Measurements from ENCODE around the gene RNF151.
"Not testable (repeated sequence)": the region's sequence is repeated elsewhere in the genome, so short reads cannot be mapped to it uniquely, and the experiment has no call there.

RNF151 gene

DNA sequence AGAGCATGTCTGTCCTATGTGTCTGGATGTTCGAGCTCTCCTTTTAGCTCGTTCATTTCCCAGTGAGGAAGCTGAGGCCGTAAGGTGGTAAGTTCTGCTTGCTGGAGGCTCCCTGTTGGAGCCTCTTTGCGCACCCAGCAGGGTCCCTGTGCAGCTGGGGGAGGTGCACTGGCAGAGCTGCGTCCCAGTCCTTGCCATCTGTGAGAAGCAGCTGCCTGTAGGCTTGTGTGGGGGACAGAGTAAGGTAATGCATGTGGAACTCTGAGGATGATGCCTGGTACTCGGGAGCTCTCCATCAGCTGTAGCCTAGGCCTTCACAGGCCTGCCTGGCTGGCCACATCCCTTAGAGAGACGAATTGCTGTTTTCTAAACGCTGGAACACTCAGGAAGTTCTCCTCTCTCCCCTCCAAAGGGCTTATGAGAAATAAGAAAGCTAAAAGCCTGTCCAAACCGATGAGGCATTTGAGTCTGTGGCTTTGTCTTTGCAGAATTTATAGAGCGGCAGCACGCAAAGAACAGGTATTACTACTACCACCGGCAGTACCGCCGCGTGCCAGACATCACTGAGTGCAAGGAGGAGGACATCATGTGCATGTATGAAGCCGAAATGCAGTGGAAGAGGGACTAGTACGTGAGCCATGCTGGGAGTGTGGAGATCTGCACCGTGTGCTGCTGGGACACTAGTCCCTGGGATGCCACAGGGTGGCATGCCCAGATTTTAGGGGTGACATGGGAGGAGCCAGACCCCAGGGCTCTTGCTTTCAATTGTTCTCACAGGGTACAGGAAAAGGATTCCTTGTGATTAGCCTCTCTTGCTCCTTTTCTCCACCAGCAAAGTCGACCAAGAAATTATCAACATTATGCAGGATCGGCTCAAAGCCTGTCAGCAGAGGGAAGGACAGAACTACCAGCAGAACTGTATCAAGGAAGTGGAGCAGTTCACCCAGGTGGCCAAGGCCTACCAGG, 5.7 kb upstream of the RNF151 start:
- no peak for DNase-seq (ENCODE audit: low read depth)

DNA sequence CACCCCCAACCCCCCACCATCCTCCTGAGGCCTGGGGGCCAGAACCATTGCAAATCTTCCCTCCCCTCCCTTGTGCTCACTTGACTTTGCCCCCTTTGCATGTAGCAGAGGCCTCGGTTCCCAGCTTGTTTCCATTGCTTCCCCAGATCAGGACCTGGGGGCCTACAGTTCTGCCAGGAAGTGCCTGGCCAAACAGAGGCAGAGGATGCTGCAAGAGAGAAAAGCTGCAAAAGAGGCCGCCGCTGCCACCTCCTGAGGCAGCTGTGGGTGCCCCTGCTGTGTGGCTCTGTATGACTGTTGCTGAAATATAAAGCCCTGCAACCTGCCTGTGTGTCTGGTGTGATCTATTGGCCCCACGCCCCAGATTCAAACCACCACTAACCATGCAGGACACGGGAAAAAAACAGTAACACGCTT, 5.0 kb upstream of the RNF151 start:
- DNase-seq (ENCODE audit: low read depth): no peak

DNA sequence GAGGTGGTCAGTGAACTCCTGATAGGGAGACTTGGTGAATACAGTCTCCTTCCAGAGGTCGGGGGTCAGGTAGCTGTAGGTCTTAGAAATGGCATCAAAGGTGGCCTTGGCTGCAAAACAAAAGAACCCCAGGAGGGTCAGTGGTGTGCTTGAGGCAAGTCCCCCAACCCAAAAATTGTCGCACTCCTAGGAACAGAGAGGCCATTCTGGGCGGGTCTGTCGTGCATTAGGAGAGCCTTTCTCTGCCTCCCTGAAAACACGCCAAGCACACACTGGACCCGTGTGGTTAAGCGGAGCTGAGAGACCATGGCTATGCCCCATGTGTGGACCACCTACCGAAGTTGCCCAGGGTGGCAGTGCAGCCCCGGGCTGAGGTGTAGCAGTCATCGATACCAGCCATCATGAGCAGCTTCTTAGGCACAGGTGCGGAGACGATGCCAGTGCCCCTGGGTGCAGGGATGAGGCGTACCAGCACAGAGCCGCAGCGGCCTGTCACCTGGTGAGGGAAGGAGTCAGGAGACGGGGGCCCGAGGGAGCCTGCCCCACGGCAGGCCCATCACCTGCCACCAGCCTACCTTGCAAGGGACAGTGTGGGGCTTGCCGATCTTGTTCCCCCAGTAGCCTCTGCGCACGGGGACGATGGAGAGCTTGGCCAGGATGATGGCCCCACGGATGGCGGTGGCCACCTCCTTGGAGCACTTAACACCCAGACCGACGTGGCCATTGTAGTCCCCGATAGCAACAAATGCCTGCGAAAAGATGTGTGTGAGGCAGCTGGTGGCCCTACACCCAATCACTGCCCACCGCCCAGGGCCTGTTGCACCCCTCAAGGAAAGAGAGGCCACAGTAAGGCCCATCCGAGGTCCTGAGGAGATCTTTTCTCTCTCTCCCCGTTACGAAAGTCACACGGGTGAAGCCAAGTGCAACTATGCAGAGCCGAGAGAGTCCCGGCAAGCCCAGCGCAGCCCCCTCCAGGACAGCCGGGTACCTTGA, 4.2 kb upstream of the RNF151 start:
- DNase-seq (ENCODE audit: low read depth): not testable (repeated sequence)

DNA sequence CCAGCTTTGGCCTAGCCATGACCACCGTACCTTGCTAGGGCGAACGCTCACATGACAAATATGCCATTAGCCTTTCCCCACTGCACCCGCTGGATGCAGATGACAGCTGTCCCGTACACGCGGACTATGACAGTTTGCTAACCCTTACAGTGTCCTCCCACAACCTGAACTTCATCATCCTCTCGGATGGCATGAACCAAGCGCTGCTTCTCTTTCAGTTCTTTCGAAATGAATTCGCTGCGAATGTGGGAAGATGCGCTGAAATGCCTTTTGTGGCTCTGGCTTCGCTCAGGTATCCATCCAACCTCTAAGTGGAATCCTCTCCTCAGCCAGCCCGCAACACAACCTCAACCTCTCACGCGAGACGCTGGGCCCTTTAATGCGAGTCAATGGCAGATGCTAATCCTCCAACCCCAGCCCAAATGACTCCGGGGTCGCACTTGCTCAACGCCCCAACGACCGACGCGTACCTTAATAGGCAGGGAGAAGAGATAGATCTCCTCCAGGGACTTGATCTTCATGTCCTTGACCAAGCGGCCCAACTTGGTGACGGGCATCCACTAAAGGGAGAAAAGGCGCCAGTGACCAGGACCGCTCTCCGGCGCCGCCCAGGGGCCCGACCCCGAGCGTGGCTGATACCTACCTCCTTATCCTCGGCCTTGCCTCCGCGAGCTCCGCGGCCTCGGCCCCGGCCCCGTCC, 2.7 kb upstream of the RNF151 start:
- no peak for DNase-seq (ENCODE audit: low read depth)

DNA sequence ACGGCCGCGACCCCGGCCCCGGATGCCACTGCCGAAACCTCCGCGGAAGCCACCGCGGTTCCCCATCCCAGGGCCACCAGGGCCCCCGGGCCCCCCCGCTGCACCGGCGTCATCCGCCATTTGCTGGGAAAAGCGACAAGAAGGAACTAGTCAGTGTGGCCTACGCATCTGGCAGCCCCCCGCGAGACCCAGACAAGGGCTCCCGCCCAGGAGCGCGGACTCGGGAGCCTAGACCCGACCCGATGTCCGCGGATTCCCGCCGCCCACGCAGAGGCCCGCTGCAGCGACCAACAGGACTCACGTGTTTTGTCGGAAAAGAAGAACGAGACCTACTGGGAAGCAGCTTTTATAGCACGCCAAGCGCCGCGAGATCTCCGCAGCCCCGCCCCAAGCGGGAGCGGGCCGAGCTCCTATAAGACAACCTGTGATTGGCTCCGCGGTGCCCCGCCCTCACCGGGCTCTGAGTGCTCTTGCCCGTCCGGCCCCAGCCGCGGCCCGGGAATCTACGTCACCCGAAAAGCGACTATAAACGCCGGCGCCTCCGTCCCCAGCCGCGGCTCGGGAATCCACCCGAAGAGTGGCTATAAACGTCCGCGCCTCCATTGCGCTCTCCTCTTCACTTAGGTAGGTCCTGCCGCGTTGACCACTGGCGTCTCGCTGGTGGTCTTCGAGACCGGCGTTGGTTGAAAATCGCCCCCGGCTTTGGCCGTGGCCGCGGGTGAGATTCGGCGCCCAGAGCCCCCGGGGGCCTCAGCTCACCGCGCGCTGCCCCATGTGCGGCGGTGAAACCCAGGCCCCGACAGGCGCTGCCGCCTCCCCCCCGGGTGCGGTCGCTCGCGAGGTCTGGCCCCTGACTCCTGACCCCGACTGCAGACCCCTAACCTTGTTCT, 1.9 kb upstream of the RNF151 start, which contains the start of gene RPS2:
Gene RPS2 (minus strand): TSS at position 321 of the 890 bp plus-strand sequence. CDS start 201 bp downstream, at position 120.
- peak; percentile 93 for DNase-seq (ENCODE audit: low read depth)

DNA sequence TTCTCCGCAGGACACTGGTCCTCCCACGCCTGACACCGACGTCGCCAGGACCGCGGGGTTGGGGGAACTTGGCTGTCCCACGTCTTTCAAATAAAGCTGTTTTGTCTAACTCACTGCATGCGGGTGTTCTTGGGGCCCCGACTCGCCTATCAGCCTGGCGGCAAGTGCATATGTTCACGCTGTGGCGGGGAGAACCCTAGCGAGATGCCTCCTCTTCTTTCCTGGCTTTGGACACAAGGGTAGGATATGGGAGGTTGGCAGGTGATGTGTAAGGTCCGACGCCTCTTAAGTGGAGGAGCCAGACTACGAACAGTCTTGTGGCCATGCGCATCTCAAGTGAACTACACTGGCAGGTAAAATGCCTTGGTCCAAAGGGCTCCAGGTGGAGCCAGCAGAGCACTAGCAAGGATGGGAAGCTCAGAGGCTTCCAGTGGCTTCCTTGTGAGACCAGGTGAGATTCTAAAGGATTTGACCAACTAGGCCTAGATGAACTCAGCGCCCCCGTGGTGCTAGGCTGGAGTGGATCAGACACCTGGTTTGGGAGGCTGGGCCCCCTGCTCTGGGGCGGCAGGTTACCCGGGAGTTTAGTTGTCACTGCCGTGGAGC, 1.2 kb upstream of the RNF151 start:
- DNase-seq (ENCODE audit: low read depth): no peak

DNA sequence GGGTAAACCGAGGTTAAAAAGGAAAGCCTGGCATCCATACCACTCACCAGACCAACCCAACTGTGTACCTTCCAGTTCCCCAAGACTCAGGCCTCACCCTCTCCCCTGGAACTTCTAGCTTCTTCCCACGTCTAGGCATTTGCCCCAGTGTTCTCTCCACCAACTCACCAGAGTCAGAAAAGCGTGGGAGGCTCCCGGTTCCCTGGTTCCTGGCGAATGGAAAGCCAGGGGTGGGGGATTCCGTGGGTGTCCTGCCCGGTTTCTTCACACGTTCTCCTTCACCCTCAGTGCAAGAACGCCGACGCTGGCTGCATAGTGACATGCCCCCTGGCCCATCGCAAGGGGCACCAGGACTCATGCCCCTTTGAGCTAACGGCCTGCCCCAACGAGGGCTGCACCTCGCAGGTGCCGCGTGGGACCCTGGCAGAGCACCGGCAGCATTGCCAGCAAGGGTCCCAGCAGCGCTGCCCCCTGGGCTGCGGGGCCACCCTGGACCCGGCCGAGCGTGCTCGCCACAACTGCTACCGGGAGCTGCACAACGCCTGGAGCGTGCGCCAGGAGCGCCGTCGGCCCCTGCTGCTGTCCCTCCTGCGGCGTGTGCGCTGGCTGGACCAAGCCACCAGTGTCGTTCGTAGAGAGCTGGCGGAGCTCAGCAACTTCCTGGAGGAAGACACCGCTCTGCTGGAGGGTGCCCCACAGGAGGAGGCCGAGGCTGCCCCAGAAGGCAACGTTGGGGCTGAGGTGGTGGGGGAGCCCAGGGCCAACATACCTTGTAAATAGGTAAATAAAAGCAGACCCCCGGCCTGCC, 1.7 kb downstream of the RNF151 start:
- DNase-seq (ENCODE audit: low read depth): no peak

DNA sequence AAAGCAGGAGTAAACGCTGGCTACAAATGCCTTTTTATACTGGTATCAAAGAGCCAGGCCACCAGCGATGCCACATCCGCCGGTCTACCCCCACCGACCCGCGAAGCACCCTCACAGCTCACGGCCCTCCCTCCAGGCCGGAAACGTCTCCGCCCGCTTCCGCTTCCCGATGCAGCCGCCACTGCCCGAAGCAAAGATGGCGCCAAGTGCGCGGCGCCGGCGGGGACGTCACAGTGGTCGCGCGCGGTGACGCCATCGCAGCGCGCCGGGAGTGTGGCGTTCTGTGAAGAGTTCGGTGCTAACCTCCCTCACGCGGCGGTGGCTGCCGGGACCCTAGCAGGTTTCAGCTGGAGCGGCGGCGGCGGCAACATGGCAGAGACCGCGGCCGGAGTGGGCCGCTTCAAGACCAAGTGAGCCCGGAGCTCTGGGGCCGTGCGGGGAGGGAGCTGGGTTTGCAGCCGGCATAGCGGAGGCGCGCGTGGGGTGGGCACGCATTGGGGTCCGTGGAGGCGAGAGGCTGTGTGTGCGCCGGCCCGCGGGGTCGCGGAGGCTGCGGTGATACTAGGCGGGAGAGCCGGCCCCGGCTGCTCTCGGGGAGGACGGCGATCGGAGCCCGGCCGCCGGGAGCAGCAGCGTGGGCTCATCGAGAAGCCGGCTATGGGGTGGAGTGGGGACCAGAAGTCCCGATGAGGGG, 5.3 kb downstream of the RNF151 start, which contains the start of gene TBL3:
Gene TBL3 (plus strand): TSS at position 258 of the 694 bp plus-strand sequence. CDS start 112 bp downstream, at position 370.
- peak; percentile 90 for DNase-seq (ENCODE audit: low read depth)

DNA sequence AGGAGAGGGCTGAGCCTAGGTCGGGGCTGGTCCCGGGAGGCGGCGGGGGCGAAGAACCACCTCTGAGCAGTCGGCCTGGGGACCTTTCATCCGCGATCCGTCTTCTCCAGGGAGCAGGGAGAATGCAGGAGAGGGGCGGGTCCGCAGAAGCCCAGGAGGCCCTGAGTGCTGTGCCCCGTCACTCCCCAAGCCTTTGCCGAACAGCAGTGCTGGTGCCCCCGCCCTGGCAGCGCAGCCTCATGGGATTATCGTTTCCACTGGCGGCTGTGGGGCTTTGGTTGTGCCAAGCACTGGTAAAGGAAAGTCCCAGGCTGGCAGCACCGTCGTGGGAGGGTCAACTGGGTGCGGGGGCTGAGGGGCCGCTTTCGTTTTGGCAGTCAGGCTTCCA, 5.8 kb downstream of the RNF151 start:
- DNase-seq (ENCODE audit: low read depth): no peak

DNA sequence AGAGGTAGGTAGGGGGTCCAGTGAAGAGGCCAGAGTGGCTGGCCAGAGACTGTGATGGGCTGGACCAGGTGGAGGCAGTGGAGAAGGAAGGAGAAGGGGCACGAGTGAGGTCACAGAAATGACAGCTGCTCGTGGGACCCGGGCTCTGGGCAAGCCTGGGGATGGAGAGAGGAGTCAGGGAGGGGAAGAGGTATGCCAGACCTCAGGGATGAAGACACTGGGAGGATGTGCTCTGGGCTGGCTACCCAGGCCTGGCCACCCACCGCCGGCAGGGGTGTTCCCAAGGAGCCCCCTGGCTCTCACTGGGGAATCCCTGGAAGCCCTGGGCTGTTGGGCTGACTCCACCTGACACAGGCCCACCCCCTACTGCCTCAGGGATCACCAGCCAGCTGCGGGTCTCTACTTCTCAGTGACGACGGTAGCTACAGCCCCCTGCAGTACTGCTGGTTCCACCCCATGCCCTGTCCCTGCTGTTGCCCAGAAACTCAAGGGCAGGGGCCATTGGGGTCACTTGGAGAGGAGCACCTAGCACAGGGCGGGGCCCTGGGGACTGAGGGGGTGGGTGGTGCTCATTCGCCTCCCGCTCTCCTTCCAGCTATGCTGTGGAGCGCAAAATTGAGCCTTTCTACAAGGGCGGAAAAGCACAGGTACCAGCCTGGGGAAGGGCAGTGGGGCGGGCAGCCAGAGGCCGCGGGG, 7.0 kb downstream of the RNF151 start:
- no peak for DNase-seq (ENCODE audit: low read depth)

DNA sequence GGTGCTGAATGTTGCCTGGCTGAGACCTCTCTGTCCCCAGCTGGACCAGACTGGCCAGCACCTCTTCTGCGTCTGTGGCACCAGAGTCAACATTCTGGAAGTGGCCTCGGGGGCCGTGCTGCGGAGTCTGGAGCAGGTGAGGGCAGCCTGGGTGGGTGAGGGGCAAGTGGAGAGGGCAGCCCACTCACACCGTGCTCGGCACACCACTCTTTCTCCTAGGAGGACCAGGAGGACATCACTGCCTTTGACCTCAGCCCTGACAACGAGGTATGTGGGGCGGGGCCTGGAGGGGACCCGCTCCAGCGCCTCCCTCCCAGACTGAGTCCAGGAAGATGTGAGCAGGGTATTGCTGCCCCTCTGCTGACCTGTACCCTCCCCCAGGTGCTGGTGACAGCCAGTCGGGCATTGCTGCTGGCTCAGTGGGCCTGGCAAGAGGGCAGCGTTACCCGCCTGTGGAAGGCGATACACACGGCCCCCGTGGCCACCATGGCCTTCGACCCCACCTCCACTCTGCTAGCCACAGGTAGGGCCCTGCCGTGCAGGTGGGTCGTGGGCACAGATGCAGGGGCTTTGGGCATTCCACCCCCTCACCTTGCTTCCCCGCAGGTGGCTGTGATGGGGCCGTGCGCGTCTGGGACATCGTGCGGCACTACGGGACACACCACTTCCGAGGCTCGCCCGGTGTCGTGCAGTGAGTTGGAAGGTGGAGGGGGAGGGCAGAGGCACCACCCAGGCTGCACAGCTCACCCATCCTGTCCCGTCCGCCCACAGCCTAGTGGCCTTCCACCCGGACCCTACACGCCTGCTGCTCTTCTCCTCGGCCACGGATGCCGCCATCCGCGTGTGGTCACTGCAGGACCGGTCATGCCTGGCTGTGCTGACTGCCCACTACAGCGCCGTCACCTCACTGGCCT, 7.8 kb downstream of the RNF151 start:
- DNase-seq (ENCODE audit: low read depth): no peak

DNA sequence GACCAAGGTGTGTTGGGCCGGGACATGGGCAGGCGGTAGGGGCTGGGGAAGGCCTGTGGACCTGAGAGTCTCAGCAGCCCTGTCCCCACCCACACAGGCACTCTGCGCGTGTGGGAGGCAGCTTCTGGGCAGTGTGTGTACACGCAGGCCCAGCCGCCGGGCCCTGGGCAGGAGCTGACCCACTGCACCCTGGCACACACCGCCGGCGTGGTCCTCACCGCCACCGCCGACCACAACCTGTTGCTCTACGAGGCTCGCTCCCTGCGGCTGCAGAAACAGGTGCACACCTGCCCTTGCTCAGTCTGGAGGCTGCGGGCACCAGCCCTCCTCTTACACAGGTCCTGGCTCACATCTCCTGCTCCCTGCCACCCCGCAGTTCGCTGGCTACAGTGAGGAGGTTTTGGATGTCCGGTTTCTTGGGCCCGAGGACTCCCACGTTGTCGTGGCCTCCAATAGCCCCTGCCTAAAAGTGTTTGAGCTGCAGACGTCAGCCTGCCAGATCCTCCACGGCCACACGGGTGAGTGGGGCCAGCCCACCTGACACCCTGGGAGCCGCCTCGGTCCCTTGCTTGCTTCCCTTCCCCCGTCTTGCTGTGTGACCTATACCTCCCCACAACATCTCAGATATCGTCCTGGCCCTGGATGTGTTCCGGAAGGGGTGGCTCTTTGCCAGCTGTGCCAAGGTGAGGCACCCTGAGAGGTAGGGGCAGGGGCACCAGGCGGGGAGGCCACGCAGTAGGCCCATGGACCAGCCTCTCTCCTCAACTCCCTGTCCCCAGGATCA, 9.0 kb downstream of the RNF151 start:
- no peak for DNase-seq (ENCODE audit: low read depth)

DNA sequence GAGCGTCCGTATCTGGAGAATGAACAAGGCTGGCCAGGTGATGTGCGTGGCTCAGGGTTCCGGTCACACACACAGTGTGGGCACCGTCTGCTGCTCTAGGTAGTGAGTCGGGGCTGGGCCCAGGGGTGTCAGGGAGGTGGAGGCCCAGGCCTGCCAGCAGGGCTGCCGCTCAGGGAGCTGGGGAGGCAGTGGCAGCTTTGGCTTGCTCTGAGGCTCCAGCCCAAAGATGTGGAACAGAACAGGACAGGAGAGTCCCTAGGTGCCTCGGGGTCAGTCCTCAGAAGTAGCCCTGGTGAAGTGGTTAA, 9.5 kb downstream of the RNF151 start:
- no peak for DNase-seq (ENCODE audit: low read depth)

DNA sequence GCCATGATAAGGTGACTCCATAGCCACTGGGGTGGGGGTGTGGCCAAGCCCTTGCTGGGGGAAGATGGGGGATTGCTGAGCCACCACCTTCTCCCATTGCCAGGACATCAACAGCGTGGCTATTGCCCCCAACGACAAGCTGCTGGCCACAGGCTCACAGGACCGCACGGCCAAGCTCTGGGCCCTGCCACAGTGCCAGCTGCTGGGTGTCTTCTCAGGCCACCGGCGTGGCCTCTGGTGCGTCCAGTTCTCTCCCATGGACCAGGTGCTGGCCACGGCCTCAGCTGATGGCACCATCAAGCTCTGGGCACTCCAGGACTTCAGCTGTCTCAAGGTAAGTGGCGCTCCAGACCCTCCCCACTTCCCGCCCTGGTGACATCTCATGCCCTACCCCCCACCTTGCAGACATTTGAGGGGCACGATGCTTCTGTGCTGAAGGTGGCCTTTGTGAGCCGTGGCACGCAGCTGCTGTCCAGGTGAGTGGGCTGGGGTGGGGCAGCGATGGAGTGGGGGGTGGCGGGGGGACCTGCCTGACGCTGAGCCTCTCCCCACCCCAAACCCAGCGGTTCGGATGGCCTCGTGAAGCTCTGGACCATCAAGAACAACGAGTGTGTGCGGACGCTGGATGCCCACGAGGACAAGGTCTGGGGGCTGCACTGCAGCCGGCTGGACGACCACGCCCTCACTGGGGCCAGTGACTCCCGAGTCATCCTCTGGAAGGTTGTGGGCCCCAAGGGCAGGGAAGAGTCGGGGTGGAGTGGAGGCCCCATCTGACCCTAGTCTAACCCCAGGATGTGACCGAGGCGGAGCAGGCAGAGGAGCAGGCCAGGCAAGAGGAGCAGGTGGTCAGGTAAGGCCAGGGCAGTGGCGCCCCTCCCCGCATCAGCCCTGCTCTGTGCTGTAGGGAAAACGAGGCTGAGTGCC, 10.6 kb downstream of the RNF151 start:
- DNase-seq (ENCODE audit: low read depth): no peak

DNA sequence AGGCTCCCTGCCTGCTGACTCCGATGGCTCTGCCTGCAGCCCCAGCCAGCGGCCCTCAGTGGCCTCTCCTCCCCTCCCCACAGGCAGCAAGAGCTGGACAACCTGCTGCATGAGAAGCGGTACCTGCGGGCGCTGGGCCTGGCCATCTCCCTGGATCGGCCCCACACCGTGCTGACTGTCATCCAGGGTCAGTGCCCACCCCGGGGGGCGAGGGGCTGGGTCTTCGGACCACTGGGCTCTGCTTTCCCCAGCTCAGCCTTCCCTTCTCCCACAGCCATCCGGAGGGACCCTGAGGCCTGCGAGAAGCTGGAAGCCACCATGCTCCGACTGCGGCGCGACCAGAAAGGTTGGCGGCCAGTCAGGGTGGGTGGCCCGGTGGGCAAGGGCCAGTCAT, 11.2 kb downstream of the RNF151 start:
- no peak for DNase-seq (ENCODE audit: low read depth)

Data from stimulated activated CD8-positive, alpha-beta memory T cell treated with anti-CD3 and anti-CD28 coated beads, Interleukin-15, amount 100 ng/mL, for 1 hour (primary cell).